HG02938 (cell line): ENCODE measurements around the gene ZNF274.
"Not testable (repeated sequence)": the region's sequence is repeated elsewhere in the genome, so short reads cannot be mapped to it uniquely, and the experiment has no call there.

Experiments used
- ATAC-seq: cut with Tn5 transposase; IDR thresholded peaks from one replicate; pipeline ENCODE4 v1.9.1; 2021; ENCODE audit warnings: mild to moderate bottlenecking, moderate library complexity; ENCODE audit not compliant: unreplicated experiment

Gene ZNF274

DNA sequence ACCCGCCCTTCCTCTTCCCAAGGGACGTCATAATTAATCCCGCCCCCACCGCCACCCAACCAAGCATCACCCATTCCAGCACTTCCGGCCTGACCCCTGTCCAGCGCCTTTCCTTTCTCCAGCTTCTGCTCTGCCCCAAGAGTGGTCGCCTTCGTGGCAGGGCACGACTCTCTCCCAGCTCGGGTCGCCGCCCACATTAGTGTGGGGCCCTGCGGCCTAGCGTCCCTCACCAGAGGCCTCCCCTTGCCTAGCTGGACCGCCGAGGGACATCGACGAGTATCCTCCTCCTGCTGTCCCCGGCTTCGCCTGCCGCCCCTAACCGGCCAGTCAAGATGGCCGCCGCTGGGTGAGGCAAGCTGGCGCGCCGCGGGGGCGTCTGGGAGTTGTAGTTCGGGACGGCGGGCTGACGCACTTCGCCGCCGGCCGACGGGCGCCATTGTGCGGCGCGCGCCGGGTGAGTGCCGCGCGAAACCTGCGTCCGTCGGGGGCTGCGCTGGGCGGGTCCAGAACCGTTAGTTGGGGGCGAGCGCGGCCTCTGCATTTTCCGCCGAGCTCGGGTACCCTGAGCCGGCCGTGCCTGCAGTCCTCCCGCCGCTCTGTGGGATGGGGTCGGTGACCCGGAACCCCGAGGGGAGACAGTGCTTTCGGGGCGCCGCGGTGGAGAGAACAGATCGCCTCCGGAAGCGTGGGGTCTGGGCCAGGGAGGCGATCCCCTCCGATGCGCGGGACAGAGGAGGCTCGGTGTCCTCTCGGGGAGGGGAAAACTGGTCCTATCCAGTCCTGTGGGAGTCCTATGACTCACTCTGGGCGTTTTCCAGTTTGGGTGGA lies at the start of gene ZNF274:
TSS of gene ZNF274 (plus strand) at position 73 of the 828 bp plus-strand sequence. CDS start 905 bp downstream, outside the sequence.
- ATAC-seq: peak; percentile 77

GRCh38 chr19:58134244-58134643 lies 48.6 kb upstream of the ZNF274 start:
- no peak for ATAC-seq

- ATAC-seq: no peak
Measured at GRCh38 chr19:58145849-58146248, 37.0 kb upstream of the ZNF274 start.

- not testable (repeated sequence) for ATAC-seq
Measured at GRCh38 chr19:58147475-58147874, 35.4 kb upstream of the ZNF274 start.

DNA sequence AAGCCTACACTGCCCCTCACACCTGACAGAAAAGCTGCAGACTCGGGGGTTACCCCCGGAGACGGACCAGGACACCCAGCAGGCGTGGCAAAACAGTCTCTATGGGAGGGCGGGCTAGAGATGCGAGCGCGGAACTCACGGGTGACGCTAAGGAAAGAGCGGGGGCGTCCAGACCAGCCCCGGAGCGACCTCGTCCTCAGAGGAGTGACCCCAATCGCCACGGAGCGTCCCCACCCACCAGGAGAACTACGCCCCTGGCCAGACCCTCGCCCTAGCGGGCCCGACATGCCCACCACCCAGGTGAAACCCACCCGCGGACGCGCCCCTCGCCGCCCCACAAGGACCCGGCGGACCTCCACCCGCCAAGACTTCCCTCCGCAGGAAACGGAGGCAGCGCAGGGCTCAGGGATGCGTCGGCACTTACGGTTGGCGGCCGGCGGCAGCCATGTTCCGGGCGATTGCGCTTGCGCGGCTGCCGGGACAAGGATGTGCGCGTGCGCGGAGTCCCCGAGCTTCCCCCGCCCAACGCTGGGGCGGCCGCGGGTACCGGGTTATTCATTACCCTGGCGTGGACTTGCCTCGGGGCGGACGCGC lies 32.4 kb upstream of the ZNF274 start, which contains the start of gene ZNF329:
TSS of gene ZNF329 (minus strand) at position 462 of the 594 bp plus-strand sequence. CDS start 21,286 bp downstream, outside the sequence.
- ATAC-seq: peak; percentile 49

- no peak for ATAC-seq
Measured at GRCh38 chr19:58153386-58153785, 29.5 kb upstream of the ZNF274 start.

- ATAC-seq: no peak
Measured at GRCh38 chr19:58154287-58154678, 28.6 kb upstream of the ZNF274 start.

DNA sequence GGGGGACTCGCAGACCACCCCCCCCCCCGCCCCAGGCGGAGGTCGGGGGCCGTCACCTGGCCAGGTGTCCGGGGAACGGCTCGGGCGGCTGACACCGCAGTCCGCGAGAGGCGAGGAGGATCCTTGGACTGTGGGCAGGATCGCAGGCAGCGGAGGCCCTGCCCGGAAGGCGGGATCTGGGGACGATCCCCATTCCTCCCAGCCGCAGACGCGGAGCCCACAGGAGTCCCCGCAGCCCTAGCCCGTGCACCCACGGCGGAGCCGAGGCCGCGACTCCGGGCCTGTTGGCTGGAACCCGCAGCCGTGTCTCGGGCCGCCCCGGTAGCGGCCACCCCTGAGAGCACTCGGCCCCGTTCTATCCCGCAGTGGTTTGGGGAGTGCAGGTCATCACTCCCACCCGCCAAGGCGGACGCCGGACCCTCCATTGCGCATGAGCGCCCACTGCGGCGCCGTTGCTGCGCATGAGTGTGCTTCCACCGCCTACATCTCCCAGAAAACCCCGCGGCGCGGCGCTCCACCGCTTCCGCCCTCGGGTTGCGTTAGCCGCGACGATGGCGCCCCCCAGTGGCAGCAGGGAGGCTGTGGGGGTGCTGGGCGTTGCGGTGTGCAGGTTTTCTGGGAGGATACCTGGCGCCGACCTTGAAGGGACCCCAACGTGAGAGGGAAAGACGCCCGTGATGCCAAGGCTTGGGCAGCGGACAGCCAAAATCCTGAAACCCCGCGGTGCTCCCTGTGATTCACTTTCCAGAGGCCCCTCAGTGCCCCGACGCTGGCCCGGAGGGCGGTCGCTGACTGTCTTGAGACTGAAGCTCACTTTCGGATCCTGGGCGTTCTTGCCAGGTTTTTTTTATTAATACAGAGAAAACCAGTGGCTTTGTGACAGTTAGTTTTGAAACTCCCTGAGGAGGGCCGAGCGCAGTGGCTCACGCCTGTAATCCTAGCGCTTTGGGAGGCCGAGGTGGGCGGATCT lies 27.9 kb upstream of the ZNF274 start:
- ATAC-seq: peak; percentile 54

DNA sequence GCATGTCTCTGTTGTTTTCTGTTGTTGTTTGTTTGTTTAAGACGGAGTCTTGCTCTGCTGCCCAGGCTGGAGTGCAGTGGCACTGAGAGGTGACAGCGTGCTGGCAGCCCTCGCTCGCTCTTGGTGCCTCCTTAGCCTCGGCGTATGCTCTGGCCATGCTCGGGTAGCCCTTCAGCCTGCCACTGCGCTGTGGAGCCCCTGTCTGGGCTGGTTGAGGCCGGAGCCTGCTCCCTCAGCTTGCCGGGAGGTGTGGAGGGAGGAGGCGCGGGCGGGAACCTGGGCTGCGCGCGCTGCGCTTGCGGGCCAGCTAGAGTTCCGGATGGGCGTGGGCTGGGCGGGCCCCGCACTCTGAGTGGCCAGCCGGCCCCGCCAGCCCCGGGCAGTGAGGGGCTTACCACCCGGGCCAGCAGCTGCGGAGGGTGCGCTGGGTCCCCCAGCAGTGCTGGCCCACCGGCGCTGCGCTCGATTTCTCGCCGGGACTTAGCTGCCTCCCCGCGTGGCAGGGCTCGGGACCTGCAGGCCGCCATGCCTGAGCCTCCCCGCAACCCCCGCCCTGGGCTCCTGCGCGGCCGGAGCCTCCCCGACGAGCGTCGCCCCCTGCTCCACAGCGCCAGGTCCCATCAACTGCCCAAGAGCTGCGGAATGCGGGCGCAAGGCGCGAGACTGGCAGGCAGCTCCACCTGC lies 25.7 kb upstream of the ZNF274 start:
- no peak for ATAC-seq

GRCh38 chr19:58166268-58166667 lies 16.6 kb upstream of the ZNF274 start:
- no peak for ATAC-seq

DNA sequence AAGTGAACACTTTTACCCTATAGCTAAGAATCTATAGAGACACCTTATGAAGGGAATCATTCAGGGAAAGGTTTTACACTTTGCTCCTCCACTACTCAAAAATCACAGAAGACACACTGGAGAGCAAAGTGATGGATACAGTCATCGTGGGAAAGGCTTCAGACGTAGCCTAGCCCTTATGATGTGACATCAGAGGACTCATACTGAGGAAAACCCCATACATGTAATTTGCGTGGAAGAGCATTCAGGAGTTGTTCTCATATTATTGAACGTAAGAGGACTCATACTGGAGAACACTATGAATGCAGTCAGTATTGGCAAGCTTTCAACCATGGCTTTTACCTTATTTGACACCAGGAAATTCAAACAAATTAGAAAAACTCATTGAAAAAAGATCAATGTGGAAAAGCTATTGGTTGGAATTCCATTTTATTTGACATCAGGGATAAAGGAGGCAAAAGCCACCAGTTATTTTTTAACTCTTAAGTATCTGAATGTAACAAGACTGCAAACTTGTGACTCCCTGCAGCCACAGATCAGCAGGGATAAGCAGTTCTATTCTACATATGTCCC lies 16.1 kb upstream of the ZNF274 start:
- no peak for ATAC-seq

DNA sequence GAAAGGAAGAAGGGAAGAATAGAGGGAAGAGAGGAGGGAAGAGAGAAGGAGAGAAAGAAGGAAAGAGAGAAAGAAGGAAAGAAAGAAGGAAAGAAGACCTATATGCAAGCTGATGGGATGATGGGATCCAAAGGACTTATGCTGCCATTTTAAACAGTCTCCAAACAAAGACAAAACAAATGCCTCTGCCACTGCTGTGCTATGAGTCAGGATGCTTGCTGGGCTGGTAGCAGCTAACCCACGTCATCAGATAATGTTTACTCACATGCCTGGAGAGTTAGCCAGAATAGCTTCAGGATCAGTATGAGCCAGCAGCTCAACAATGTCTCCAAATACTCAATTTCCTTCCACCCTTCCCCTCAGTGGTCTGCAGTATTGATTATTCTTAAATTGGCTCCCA lies 12.0 kb upstream of the ZNF274 start:
- no peak for ATAC-seq

GRCh38 chr19:58181902-58182576 lies 822 bp upstream of the ZNF274 start:
- ATAC-seq: no peak

DNA sequence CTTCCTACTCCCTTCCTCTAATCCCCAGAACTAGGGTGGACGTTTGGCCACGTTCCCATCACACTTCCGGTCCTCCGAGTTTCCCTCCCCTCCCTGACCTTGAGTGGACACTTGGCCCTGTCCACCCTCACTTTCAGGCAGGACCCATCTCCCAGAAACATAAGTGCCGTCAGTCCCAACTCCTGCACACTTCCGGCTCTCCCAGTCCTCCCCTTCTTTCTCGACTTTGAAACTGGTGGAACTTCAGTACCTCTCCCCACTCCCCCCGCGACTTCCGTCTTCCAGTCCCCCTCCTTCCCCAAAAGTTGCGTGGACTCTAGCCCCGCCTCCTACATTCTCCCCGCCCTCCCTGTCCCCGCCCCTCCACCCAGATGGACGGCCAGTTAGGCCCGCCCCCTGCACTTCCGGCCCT lies 278 bp upstream of the ZNF274 start:
- ATAC-seq: no peak

DNA sequence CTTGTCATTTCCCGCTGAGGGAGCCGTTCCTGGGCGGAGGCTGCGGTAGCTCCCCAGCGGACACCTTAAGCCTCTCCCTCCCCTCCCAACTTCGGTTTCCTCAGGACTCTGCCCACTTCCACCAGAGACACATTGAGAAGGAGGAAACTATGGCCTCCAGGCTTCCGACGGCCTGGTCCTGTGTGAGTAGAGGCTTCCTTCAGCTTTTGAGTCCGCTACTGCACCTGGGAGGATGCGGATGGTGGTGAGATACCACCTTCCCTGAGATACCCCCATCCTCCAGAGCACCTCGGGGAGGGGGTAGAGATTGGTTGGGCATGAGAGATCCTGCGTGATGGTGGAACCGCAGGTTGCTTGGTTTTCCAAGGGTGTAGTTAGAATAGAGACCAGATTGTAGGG lies 955 bp downstream of the ZNF274 start:
- ATAC-seq: no peak

- no peak for ATAC-seq
Measured at GRCh38 chr19:58196901-58197616, 14.2 kb downstream of the ZNF274 start.

GRCh38 chr19:58203814-58204475 lies 21.1 kb downstream of the ZNF274 start:
- no peak for ATAC-seq

GRCh38 chr19:58204566-58204965 lies 21.7 kb downstream of the ZNF274 start:
- no peak for ATAC-seq
